IPS DF 6.9 (cell line): ENCODE data around the gene POLE3.
"Not testable (repeated sequence)": the region's sequence is repeated elsewhere in the genome, so short reads cannot be mapped to it uniquely, and the experiment has no call there.

Experiments used
- DNase-seq: peaks from one replicate; pipeline ENCODE4 v3.0.0-alpha.2; 2013; ENCODE audit warnings: low read depth, low spot score
- H3K27ac ChIP-seq: one replicate; pipeline ENCODE4 v1.5.1; 2013; ENCODE audit warnings: low read length, control low read depth
- H3K27me3 ChIP-seq: 2 replicates; pipeline ENCODE4 v1.6.1; 2013; ENCODE audit warnings: mild to moderate bottlenecking, low read length; ENCODE audit not compliant: control insufficient read depth, insufficient read depth
- H3K36me3 ChIP-seq: 2 replicates; pipeline ENCODE4 v1.6.1; 2013; ENCODE audit warnings: low read length; ENCODE audit not compliant: control insufficient read depth, insufficient read depth
- H3K4me1 ChIP-seq: 2 replicates; pipeline ENCODE4 v1.6.1; 2013; ENCODE audit warnings: low read length; ENCODE audit not compliant: control insufficient read depth, insufficient read depth
- H3K4me3 ChIP-seq: 2 replicates; pipeline ENCODE4 v1.5.1; 2013; ENCODE audit warnings: mild to moderate bottlenecking, low read length
- H3K9me3 ChIP-seq: 2 replicates; pipeline ENCODE4 v1.6.1; 2013; ENCODE audit warnings: low read length, inconsistent platforms; ENCODE audit not compliant: control insufficient read depth, insufficient read depth
- WGBS: extraction: QIAGEN DNeasy Blood & Tissue Kit; methylation state at CpG from one replicate; pipeline ENCODE4 v1.1.7; 2013; ENCODE audit warnings: mixed read lengths, missing lambda C conversion rate; ENCODE audit not compliant: insufficient read length, insufficient coverage; 5-methylcytosine and 5-hydroxymethylcytosine counted together

POLE3 gene

DNA sequence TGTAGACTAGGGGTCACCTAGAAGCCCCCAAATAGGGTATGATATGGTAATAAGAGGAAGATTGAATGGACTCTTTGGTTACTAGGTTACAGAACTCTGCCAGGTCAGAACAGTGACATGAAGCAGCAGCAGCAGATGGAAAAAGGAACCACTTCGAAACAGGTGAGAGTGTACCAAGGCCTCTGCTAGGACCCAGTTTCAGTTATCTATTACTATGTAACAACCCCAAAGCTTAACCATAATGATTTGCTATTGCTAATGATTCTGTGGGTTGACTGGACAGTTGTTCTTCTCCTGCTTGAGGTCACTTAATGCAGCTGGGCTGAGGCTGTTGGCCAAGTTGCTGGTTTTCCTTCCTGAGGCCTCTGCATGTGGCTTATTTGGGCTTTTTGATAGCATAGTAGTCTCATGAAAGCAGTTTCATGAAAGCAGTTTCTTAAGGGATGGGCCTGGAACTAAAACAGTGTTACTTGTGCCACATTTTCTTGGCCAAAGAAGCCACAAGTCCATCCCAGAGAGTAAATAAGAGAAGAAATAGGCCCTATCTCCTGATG lies 17.7 kb upstream of the POLE3 start:
- Histone ChIP-seq H3K4me3 (no peak overlapping the region), H3K36me3 (no peaks in the 10 kb centered on the region), H3K9me3 (no peaks in the 10 kb centered on the region), H3K27ac (no peak overlapping the region), H3K4me1 (no peaks in the 10 kb centered on the region), H3K27me3 (no peaks in the 10 kb centered on the region)
- no CpG with 5 or more reads among the region's 1 CpG for WGBS
- no peak for DNase-seq

DNA sequence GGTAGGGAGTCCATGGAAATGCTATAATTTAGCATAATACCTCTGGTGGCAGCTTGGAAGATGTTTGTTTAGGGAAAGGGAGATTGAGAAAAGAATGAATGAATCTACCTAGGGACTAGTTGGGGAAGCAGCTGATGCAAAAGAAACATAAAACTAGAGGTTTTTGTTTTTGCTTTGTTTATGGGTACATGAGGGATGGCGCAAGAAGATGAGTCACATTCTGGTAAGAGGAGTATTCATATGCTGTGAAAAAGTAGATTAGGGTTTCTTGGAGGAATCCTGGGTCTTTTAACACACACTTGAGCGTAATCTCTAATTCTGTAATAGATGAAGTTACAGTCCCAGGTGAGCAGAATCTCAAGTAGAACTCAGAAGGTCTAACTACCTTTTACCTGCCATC lies 17.2 kb upstream of the POLE3 start:
- no peak overlapping the region for H3K27ac ChIP-seq
- no peaks in the 10 kb centered on the region for H3K27me3 ChIP-seq
- no peak overlapping the region for H3K4me3 ChIP-seq
- H3K9me3 ChIP-seq: no peaks in the 10 kb centered on the region
- no CpG with 5 or more reads among the region's 2 CpGs for WGBS
- no peaks in the 10 kb centered on the region for H3K4me1 ChIP-seq
- DNase-seq: no peak
- no peaks in the 10 kb centered on the region for H3K36me3 ChIP-seq

DNA sequence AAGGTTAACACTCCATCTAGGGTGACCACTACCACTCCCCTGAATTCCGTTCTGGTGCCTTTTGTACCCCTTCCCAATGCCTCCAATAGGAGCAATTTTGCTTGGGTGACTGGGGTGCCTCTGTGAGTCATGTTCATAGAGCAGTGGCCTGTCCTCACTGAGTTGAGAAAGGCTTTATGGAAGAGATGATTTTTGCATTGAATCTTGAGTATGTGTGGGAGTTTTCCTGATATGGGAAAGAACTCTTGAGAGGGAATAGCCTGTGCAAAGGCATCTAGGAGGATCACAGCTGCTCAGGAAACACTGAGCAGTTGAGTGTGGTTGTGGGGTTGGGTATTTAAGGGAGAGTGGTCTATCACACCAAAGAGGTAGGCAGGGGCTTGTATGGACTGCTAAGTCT lies 16.2 kb upstream of the POLE3 start:
- Histone ChIP-seq H3K36me3 (no peaks in the 10 kb centered on the region), H3K9me3 (no peaks in the 10 kb centered on the region), H3K27me3 (no peaks in the 10 kb centered on the region), H3K4me3 (no peak overlapping the region), H3K27ac (no peak overlapping the region), H3K4me1 (no peaks in the 10 kb centered on the region)
- WGBS: no CpG with 5 or more reads among the region's 1 CpG
- DNase-seq: no peak

DNA sequence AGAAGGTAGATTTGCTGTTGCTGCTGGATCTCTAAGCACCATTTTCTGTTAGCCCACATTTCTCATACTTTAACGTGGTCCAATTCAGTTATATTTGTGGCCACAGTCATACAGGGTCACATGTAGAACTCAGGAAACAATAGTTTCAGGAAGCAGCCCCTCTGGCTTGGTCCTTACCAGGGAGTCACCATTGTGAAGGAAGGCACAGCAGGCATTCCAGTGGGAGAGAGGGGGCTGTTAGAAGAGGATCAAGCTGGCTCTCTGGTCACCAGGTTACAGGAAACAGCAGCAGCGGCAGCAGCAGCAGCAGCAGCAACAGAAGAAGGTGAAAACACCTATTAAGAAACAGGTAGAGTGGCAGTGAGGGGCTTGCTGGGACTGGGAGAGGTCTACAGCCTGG lies 14.6 kb upstream of the POLE3 start:
- H3K27me3 ChIP-seq: no peaks in the 10 kb centered on the region
- H3K36me3 ChIP-seq: no peaks in the 10 kb centered on the region
- H3K27ac ChIP-seq: no peak overlapping the region
- H3K4me1 ChIP-seq: no peaks in the 10 kb centered on the region
- no peak overlapping the region for H3K4me3 ChIP-seq
- H3K9me3 ChIP-seq: no peaks in the 10 kb centered on the region
- no peak for DNase-seq
- no CpG with 5 or more reads among the region's 2 CpGs for WGBS

DNA sequence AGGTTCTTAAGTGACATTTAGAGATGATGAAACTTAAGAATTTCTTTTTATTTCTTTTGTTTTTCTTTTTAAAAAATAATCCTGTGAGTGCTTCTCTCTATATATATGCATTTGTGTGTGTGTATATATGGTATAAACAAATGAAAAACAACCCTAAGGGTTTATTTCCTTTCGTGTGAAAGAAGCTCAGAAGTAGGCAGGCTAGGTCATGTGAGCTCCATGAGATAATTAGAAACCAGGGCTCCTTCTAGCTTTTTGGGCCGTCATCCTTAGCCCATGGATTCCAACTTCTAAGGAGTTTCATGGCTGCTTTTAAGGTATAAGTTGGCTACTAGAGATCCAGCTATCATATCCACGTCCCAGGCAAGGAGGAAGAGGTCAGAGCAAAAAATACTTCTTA lies 11.3 kb upstream of the POLE3 start:
- Histone ChIP-seq H3K9me3 (no peaks in the 10 kb centered on the region), H3K36me3 (no peaks in the 10 kb centered on the region), H3K4me3 (no peak overlapping the region), H3K27ac (no peak overlapping the region), H3K27me3 (no peaks in the 10 kb centered on the region), H3K4me1 (no peaks in the 10 kb centered on the region)
- DNase-seq: no peak
- no CpG with 5 or more reads among the region's 3 CpGs for WGBS

DNA sequence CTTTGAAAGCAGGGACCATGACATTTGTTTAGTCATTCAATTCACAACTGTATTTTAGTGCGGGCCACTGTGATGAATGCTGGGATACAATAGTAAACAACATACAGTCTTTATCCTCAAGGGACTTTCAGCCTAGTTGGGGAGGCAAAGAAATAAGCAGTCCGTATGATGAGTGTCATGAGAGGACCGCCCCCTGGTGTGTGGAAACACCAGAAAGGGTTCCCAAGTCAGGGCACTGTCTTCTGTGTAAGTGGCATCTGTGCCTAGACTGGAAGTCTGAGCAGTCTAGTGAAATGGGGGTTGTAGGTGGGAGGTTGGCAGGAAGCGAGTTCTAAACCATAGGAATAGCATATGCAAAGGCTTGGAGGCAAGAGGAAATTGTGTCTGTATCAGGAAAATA lies 6.9 kb upstream of the POLE3 start:
- no peak overlapping the region for H3K27ac ChIP-seq
- H3K27me3 ChIP-seq: no peaks in the 10 kb centered on the region
- no peaks in the 10 kb centered on the region for H3K4me1 ChIP-seq
- no CpG with 5 or more reads among the region's 4 CpGs for WGBS
- H3K9me3 ChIP-seq: no peaks in the 10 kb centered on the region
- no peak for DNase-seq
- no peaks in the 10 kb centered on the region for H3K36me3 ChIP-seq
- no peak overlapping the region for H3K4me3 ChIP-seq

DNA sequence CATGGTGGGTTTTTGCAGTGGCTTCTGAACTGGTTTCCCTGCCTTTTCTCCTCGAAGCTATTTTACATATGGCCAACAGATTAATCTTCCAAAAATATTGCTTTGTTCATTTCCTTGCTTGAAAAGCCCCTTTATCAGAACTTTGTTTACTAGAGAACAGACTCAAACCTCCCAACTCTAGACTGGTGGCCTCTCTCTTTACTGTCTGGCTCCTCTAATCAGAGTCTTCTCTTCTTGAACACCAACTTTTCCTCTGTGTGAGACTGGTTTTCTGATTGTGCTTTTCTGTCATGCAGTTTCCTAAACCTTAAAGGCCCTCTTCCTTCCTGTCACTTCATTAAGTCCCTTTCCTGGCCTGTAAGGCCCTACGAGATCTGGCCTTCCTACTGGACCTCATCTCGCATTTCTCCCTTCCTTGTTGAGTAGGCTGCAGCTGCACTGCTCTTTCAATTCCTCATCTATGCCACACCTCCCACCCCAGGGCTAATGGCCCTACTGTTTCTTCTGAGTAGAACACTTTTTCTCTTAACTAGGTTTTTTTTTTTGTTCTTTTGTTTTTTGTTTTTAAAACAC lies 5.8 kb upstream of the POLE3 start:
- DNase-seq: no peak
- no peaks in the 10 kb centered on the region for H3K27me3 ChIP-seq
- no peak overlapping the region for H3K4me3 ChIP-seq
- no peaks in the 10 kb centered on the region for H3K36me3 ChIP-seq
- no peaks in the 10 kb centered on the region for H3K9me3 ChIP-seq
- no CpG with 5 or more reads among the region's 3 CpGs for WGBS
- H3K4me1 ChIP-seq: 0 out of 2 replicates have a peak, but pooled peaks cover 2% of the 10 kb centered on the region
- H3K27ac ChIP-seq: no peak overlapping the region

DNA sequence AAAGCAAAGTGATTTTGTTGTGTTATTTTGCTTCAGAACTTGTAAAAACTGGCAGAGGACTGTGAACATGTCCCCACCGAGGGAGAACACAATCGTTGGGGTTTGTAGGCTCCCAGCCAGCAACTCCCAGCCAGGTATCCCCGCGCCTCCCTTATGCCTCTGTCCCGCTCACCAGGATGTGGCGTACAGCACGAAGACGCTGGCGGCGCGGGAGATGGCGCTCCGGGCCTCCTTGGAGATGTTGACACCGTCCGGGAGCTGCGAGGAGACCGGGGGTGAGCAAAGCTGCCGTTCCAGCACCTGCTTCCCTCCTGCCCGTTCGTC lies 630 bp downstream of the POLE3 start:
- Histone ChIP-seq H3K9me3 (no peaks in the 10 kb centered on the region), H3K27me3 (no peaks in the 10 kb centered on the region), H3K36me3 (peaks cover 6% of the 10 kb centered on the region; the same call in 1 of the 2 replicates), H3K4me3 (peak overlapping the region; percentile 73), H3K4me1 (peaks cover 4% of the 10 kb centered on the region; the same call in 1 of the 2 replicates), H3K27ac (no peak overlapping the region)
- no CpG with 5 or more reads among the region's 20 CpGs for WGBS
- DNase-seq: no peak

DNA sequence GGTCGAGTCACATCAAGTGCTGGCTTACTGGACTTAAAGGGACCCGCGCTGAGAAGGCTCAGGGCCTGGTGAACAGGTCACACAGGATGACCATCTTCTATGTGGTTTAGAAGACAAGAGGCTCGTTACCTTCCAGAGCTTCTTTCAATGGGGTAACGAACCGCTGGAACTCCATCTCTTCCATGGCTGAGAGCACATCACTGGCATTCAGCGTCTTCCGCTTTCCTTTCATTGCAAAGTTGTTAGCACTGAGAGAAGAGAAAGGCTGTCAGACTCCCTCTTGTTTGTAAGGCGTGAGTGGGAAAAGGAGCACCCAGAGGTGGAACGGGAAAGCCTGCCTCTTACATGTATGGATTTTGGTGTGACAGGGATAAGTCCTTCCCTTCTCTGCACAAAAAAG lies 994 bp downstream of the POLE3 start:
- H3K27me3 ChIP-seq: no peaks in the 10 kb centered on the region
- H3K4me1 ChIP-seq: peaks cover 4% of the 10 kb centered on the region; the same call in 1 of the 2 replicates
- no CpG with 5 or more reads among the region's 10 CpGs for WGBS
- H3K9me3 ChIP-seq: no peaks in the 10 kb centered on the region
- H3K4me3 ChIP-seq: peak overlapping the region; percentile 73; the same call in 1 of the 2 replicates
- no peak overlapping the region for H3K27ac ChIP-seq
- peaks cover 6% of the 10 kb centered on the region; the same call in 1 of the 2 replicates for H3K36me3 ChIP-seq
- no peak for DNase-seq

DNA sequence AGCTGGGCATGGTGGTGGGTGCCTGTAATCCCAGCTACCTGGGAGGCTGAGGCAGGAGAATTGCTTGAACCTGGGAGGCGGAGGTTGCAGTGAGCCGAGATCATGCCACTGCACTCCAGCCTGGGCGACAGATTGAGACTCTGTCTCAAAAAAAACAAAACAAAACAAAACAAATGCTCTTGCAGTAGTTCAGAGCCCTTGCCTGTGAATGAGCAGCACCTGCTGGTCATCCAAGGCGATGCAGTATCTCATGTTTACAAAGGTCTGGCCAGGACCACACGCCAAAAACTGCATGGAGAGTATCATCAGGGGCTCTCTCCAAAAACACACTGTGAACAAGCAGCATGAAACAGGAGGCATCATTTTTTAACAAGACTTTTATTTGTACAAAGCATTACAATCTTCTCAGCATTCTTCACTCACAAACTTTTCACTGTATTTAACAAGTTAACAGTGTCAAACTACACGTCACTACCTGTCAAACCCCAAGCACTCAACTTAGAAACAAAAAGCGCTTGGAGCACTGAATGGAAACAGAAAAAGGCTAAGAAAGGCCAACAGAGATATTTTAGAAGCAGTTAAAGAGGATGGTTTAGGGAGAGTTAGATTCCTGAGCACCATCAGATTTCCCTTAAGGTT lies 3.5 kb downstream of the POLE3 start:
- H3K4me3 ChIP-seq, H3K9me3 ChIP-seq, H3K4me1 ChIP-seq, H3K27ac ChIP-seq, H3K27me3 ChIP-seq, H3K36me3 ChIP-seq: not testable (repeated sequence)
- WGBS: no CpG with 5 or more reads among the region's 7 CpGs
- DNase-seq: peak; percentile 31

DNA sequence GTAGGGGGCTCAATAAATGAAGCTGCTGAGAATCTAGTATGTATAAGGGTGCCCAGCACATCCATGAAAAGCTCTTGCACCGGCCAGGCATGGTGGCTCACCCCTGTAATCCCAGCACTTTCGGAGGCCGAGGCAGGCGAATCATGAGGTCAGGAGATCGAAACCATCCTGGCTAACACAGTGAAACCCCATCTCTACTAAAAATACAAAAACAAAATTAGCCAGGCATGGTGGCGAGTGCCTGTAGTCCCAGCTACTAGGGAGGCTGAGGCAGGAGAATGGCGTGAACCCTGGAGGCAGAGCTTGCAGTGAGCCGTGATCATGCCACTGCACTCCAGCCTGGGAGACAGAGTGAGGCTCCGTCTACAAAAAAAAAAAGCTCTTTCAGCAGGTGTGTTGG lies 4.1 kb downstream of the POLE3 start:
- not testable (repeated sequence) for H3K36me3 ChIP-seq, DNase-seq, H3K27me3 ChIP-seq, H3K4me1 ChIP-seq, H3K4me3 ChIP-seq, H3K9me3 ChIP-seq, H3K27ac ChIP-seq
- no CpG with 5 or more reads among the region's 9 CpGs for WGBS
